IMR-90 (cell line): ENCODE measurements around the gene MOSPD3. TPM values are rescaled to one million over a fixed set of nuclear protein-coding genes. Genes with fewer than 3 reads are reported as not detected.

Experiments used
- ATAC-seq: fragments of 200-7000 bp; cut with Tn5 transposase; 2 replicates; pipeline ENCODE4 v1.9.1; 2020; ENCODE audit warnings: low read depth, mild to moderate bottlenecking, moderate library complexity
- BruUV-seq: library from RNA; stranded (reverse); fragments of 400-500 nt; replicated peaks from 2 replicates; lab custom pipeline; 2021; lab: Mats Ljungman, UMichigan
- CTCF ChIA-PET: fragments of 300-600 bp; formaldehyde crosslinking; extraction: SDS; loops from one replicate; lab custom pipeline; 2021; ENCODE audit warnings: antibody characterized with exemption; lab: Yijun Ruan, JAX
- POLR2A ChIA-PET: fragments of 300-600 bp; sonication (Branson Sonifier 250); formaldehyde crosslinking; loops from one replicate; lab custom pipeline; 2022; ENCODE audit warnings: antibody characterized with exemption; ENCODE audit not compliant: unreplicated experiment; lab: Charles Lee
- DNase-seq: peaks from one replicate; pipeline ENCODE4 v3.0.0; 2013
- H2AFZ ChIP-seq: replicated peaks from 2 replicates; pipeline ENCODE3; 2013; ENCODE audit warnings: low read length, mild to moderate bottlenecking; ENCODE audit not compliant: poor library complexity
- H2AK5ac ChIP-seq: 2 replicates; pipeline ENCODE4 v1.6.1; 2013; ENCODE audit warnings: low read depth, low read length, inconsistent platforms
- H2AK9ac ChIP-seq: replicated peaks from 2 replicates; pipeline ENCODE3; 2013; ENCODE audit warnings: mild to moderate bottlenecking, low read depth, low read length, moderate library complexity; ENCODE audit not compliant: poor library complexity
- H2BK120ac ChIP-seq: 2 replicates; pipeline ENCODE4 v1.6.1; 2013; ENCODE audit warnings: low read depth, low read length, inconsistent platforms
- H2BK15ac ChIP-seq: 3 replicates; pipeline ENCODE4 v1.6.1; 2013; ENCODE audit warnings: low read depth, low read length, inconsistent platforms
- H2BK20ac ChIP-seq: 2 replicates; pipeline ENCODE4 v1.6.1; 2013; ENCODE audit warnings: low read depth, mild to moderate bottlenecking, inconsistent platforms, low read length, moderate library complexity
- H2BK5ac ChIP-seq: 2 replicates; pipeline ENCODE4 v1.6.1; 2013; ENCODE audit warnings: mild to moderate bottlenecking, low read depth, low read length, inconsistent platforms; ENCODE audit not compliant: poor library complexity, severe bottlenecking
- H3K14ac ChIP-seq: replicated peaks from 2 replicates; pipeline ENCODE4 v1.6.1; 2013; ENCODE audit warnings: low read depth, low read length, inconsistent platforms
- H3K18ac ChIP-seq: 2 replicates; pipeline ENCODE4 v1.6.1; 2013; ENCODE audit warnings: low read depth, low read length, control low read depth
- H3K23ac ChIP-seq: 2 replicates; pipeline ENCODE4 v1.6.1; 2013; ENCODE audit warnings: low read depth, low read length, inconsistent platforms
- H3K27ac ChIP-seq: 2 replicates; pipeline ENCODE4 v1.5.1; 2013; ENCODE audit warnings: mild to moderate bottlenecking, control low read depth, low read length; ENCODE audit not compliant: insufficient read depth
- H3K27me3 ChIP-seq: 2 replicates; pipeline ENCODE4 v1.6.1; 2013; ENCODE audit warnings: low read length; ENCODE audit not compliant: control insufficient read depth, insufficient read depth
- H3K36me3 ChIP-seq: 2 replicates; pipeline ENCODE4 v1.6.1; 2013; ENCODE audit warnings: low read length, mixed read lengths; ENCODE audit not compliant: control insufficient read depth, insufficient read depth
- H3K4ac ChIP-seq: 2 replicates; pipeline ENCODE4 v1.6.1; 2013; ENCODE audit warnings: low read depth, low read length, inconsistent platforms
- H3K4me1 ChIP-seq: 2 replicates; pipeline ENCODE4 v1.6.1; 2013; ENCODE audit warnings: low read length, mixed read lengths; ENCODE audit not compliant: control insufficient read depth, insufficient read depth
- H3K4me2 ChIP-seq: 2 replicates; pipeline ENCODE4 v1.6.1; 2013; ENCODE audit warnings: low read depth, mild to moderate bottlenecking, control low read depth, low read length, moderate library complexity
- H3K4me3 ChIP-seq: 2 replicates; pipeline ENCODE4 v1.5.1; 2013; ENCODE audit warnings: low read depth, mild to moderate bottlenecking, control low read depth, low read length, moderate library complexity; ENCODE audit not compliant: insufficient read depth
- H3K56ac ChIP-seq: 2 replicates; pipeline ENCODE4 v1.6.1; 2013; ENCODE audit warnings: low read length, inconsistent platforms; ENCODE audit not compliant: insufficient read depth; ENCODE audit errors: extremely low read depth
- H3K79me1 ChIP-seq, 2 experiments: 2 replicates each; pipeline ENCODE4 v1.6.1; 2013; ENCODE audit warnings: low read length in 2 of 2, inconsistent platforms in 1 of 2, low read depth in 1 of 2
- H3K9ac ChIP-seq: 2 replicates; pipeline ENCODE4 v1.6.1; 2013; ENCODE audit warnings: low read depth, low read length, control low read depth
- H3K9me1 ChIP-seq: 2 replicates; pipeline ENCODE4 v1.6.1; 2013; ENCODE audit warnings: low read length, inconsistent platforms; ENCODE audit not compliant: insufficient read depth
- H3K9me3 ChIP-seq: 2 replicates; pipeline ENCODE4 v1.6.1; 2013; ENCODE audit warnings: low read length; ENCODE audit not compliant: control insufficient read depth, insufficient read depth
- H4K20me1 ChIP-seq: 2 replicates; pipeline ENCODE4 v1.6.1; 2013; ENCODE audit warnings: low read length, inconsistent platforms; ENCODE audit not compliant: insufficient read depth
- H4K5ac ChIP-seq: 2 replicates; pipeline ENCODE4 v1.6.1; 2013; ENCODE audit warnings: mild to moderate bottlenecking, low read depth, low read length, control low read depth
- H4K8ac ChIP-seq, 2 experiments: 2 replicates each; pipeline ENCODE4 v1.6.1; 2013; ENCODE audit warnings: low read depth in 2 of 2, low read length in 2 of 2, control low read depth in 1 of 2, inconsistent platforms in 1 of 2
- H4K91ac ChIP-seq: 2 replicates; pipeline ENCODE4 v1.6.1; 2013; ENCODE audit warnings: low read depth, low read length, inconsistent platforms; ENCODE audit not compliant: insufficient read depth
- BHLHE40 ChIP-seq: fragments of 150-350 bp; IDR thresholded peaks from 2 replicates; pipeline ENCODE4 v1.6.1; 2016; ENCODE audit warnings: mild to moderate bottlenecking, low read depth, low read length
- CEBPB ChIP-seq: IDR thresholded peaks from 2 replicates; pipeline ENCODE4 v1.6.1; 2012; ENCODE audit warnings: low read depth, low read length, improper control_type of control experiment
- CHD1 ChIP-seq: IDR thresholded peaks from 2 replicates; pipeline ENCODE4 v1.6.1; 2012; ENCODE audit warnings: low read depth, low read length, improper control_type of control experiment
- MAZ ChIP-seq: IDR thresholded peaks from 2 replicates; pipeline ENCODE4 v1.6.1; 2012; ENCODE audit warnings: low read depth, mild to moderate bottlenecking, low read length, improper control_type of control experiment, moderate library complexity, borderline replicate concordance
- MXI1 ChIP-seq: IDR thresholded peaks from 2 replicates; pipeline ENCODE4 v1.6.1; 2012; ENCODE audit warnings: low read depth, mild to moderate bottlenecking, low read length, moderate library complexity, borderline replicate concordance
- NFE2L2 ChIP-seq: fragments of 150-350 bp; IDR thresholded peaks from 2 replicates; pipeline ENCODE4 v1.6.1; 2016; ENCODE audit warnings: low read depth, mild to moderate bottlenecking, low read length
- POLR2A ChIP-seq: IDR thresholded peaks from 2 replicates; pipeline ENCODE4 v1.6.1; 2012; ENCODE audit warnings: mild to moderate bottlenecking, low read depth, low read length
- RAD21 ChIP-seq: IDR thresholded peaks from 2 replicates; pipeline ENCODE4 v1.6.1; 2012; ENCODE audit warnings: low read length, improper control_type of control experiment
- SMC3 ChIP-seq: fragments of 150-350 bp; IDR thresholded peaks from 2 replicates; pipeline ENCODE4 v1.6.1; 2016; ENCODE audit warnings: low read depth, mild to moderate bottlenecking, antibody characterized with exemption, low read length, moderate library complexity
- WGBS, 2 experiments: methylation state at CpG; one replicate each; pipeline versions ENCODE4 v1.1.5 to v1.1.7; 2013; ENCODE audit warnings: missing lambda C conversion rate in 2 of 2; ENCODE audit not compliant: insufficient read length in 1 of 2; ENCODE audit errors: extremely low coverage in 2 of 2; 5-methylcytosine and 5-hydroxymethylcytosine counted together
- dilution Hi-C: fragments of 300-500 bp; cut with HindIII; formaldehyde crosslinking; loops from one replicate; pipeline ENCODE4 v1.14.3; 2018; ENCODE audit warnings: low sequenced_read_pairs; ENCODE audit not compliant: unreplicated experiment
- in situ Hi-C: fragments of 300-500 bp; cut with MboI; formaldehyde crosslinking; loops from 3 replicates; pipeline ENCODE4 v1.14.3; 2019; ENCODE audit warnings: low sequenced_read_pairs, inconsistent platforms, mixed read lengths
- intact Hi-C: fragments of 100-400 bp; cut with micrococcal nuclease; formaldehyde crosslinking; loops from 2 replicates; pipeline ENCODE4 v1.10.0; 2022
- polyA plus RNA-seq, 3 experiments: library from polyadenylated mRNA; depleted of rRNA; stranded (reverse); fragments of >200 nt; gene quantifications; 2 replicates each; pipeline ENCODE4 v1.2.3, GENCODE V29; 2012; ENCODE audit warnings: low replicate concordance in 1 of 3
- total RNA-seq: library from RNA; depleted of rRNA; stranded (reverse); fragments of >200 nt; gene quantifications from 2 replicates; pipeline ENCODE4 v1.2.3, GENCODE V29; 2012
- TF ChIP-seq, protein P1 (sequence below): fragments of 150-350 bp; IDR thresholded peaks from 2 replicates; pipeline ENCODE4 v1.6.1; 2017; ENCODE audit warnings: mild to moderate bottlenecking, antibody characterized with exemption, low read length, low read depth
- TF ChIP-seq, protein P2 (sequence below): fragments of 150-350 bp; IDR thresholded peaks from 2 replicates; pipeline ENCODE4 v1.6.1; 2016; ENCODE audit warnings: low read depth, mild to moderate bottlenecking, low read length, moderate library complexity, borderline replicate concordance
- TF ChIP-seq, protein P3 (sequence below): conservative IDR thresholded peaks from 2 replicates; pipeline ENCODE4 v1.5.1; 2012; ENCODE audit warnings: mild to moderate bottlenecking, low read depth, low read length, improper control_type of control experiment

Gene MOSPD3
- total and polyA plus RNA-seq, 2 of the 4 experiments (the other 2 are of a cell fraction) = 2.3 to 30.0 TPM

DNA sequence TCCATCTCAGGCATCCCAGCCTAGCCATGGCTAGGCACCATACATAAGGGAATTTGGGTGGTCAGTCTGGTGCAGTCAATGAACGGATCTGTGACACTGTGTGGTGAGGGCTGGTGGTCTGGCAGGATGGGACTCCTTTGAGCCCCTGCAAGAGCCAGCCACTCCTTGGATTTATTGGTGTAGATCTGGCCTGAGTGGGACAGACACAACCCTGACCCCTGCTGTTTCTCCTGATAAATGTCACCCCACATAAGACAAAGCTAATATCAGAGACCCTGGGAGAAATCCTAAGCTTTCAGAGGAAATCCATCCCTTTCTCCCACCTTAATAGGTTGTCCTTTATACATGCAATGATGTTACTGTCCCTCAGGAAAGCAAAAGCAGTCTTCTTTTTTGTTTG, 23.9 kb upstream of the MOSPD3 start:
- WGBS, 2 experiments = no CpG with 5 or more reads among the region's 1 CpG
- Histone ChIP-seq H2AFZ (no peak overlapping the region), H2BK120ac (no peak overlapping the region), H3K4me3 (no peak overlapping the region), H3K14ac (no peak overlapping the region), H2AK5ac (no peak overlapping the region; the same call in 1 of the 2 replicates), H3K4me1 (peaks cover 12% of the 10 kb centered on the region), H2BK5ac (no peak overlapping the region), H3K36me3 (no peaks in the 10 kb centered on the region; the same call in 1 of the 2 replicates), H3K4me2 (no peak overlapping the region), H3K27me3 (no peaks in the 10 kb centered on the region), H4K8ac (no peak overlapping the region), H3K18ac (no peak overlapping the region), H3K56ac (no peak overlapping the region), H3K4ac (no peak overlapping the region), H4K5ac (no peak overlapping the region), H2BK15ac (no peak overlapping the region), H3K23ac (no peak overlapping the region), H2AK9ac (no peak overlapping the region), H3K27ac (no peak overlapping the region), H3K9me3 (no peaks in the 10 kb centered on the region), H2BK20ac (no peak overlapping the region), H3K9ac (no peak overlapping the region), H4K20me1 (peaks cover 22% of the 10 kb centered on the region), H3K9me1 (no peaks in the 10 kb centered on the region), H3K79me1 (peaks cover 6 to 24% of the 10 kb centered on the region in 2 experiments; a peak in 3 of 4 replicates), H4K91ac (no peak overlapping the region)
- ChIA-PET POLR2A (interaction anchor here (0.5 to 0.6 kb wide), 3 partner anchors 14 to 120 kb away, joined by 5 to 18 read pairs (median 5); partner anchors contain the start of gene PCOLCE), CTCF (interaction anchor here (0.6 to 0.9 kb wide), 3 partner anchors 14 to 31 kb away, joined by 3 to 4 read pairs (median 3); partner anchors contain the start of genes MOSPD3 and PCOLCE)
- intact Hi-C loops (loop anchor here (10.0 kb wide), 1 partner anchor 246 kb away; no protein-coding TSS in a partner anchor), in situ Hi-C loops (loop anchor here (25.0 kb wide), 1 partner anchor 274 kb away; the partner anchor contains the start of genes SLC12A9 and TRIP6), dilution Hi-C loops (no loop called here)
- ATAC-seq (no peak), DNase-seq (peak; percentile 20)
- TF ChIP-seq, protein P1, sequence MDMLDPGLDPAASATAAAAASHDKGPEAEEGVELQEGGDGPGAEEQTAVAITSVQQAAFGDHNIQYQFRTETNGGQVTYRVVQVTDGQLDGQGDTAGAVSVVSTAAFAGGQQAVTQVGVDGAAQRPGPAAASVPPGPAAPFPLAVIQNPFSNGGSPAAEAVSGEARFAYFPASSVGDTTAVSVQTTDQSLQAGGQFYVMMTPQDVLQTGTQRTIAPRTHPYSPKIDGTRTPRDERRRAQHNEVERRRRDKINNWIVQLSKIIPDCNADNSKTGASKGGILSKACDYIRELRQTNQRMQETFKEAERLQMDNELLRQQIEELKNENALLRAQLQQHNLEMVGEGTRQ = no peak
- TF ChIP-seq POLR2A = no peak
- no peak for TF ChIP-seq CEBPB
- TF ChIP-seq MAZ = no peak
- TF ChIP-seq RAD21 = peak; percentile 46
- peak; percentile 26; the same call in 1 of the 2 replicates for TF ChIP-seq SMC3
- TF ChIP-seq, protein P2, sequence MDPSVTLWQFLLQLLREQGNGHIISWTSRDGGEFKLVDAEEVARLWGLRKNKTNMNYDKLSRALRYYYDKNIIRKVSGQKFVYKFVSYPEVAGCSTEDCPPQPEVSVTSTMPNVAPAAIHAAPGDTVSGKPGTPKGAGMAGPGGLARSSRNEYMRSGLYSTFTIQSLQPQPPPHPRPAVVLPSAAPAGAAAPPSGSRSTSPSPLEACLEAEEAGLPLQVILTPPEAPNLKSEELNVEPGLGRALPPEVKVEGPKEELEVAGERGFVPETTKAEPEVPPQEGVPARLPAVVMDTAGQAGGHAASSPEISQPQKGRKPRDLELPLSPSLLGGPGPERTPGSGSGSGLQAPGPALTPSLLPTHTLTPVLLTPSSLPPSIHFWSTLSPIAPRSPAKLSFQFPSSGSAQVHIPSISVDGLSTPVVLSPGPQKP = no peak
- TF ChIP-seq BHLHE40 = no peak
- TF ChIP-seq MXI1 = no peak
- TF ChIP-seq NFE2L2 = no peak
- TF ChIP-seq CHD1 = no peak
- TF ChIP-seq, protein P3, sequence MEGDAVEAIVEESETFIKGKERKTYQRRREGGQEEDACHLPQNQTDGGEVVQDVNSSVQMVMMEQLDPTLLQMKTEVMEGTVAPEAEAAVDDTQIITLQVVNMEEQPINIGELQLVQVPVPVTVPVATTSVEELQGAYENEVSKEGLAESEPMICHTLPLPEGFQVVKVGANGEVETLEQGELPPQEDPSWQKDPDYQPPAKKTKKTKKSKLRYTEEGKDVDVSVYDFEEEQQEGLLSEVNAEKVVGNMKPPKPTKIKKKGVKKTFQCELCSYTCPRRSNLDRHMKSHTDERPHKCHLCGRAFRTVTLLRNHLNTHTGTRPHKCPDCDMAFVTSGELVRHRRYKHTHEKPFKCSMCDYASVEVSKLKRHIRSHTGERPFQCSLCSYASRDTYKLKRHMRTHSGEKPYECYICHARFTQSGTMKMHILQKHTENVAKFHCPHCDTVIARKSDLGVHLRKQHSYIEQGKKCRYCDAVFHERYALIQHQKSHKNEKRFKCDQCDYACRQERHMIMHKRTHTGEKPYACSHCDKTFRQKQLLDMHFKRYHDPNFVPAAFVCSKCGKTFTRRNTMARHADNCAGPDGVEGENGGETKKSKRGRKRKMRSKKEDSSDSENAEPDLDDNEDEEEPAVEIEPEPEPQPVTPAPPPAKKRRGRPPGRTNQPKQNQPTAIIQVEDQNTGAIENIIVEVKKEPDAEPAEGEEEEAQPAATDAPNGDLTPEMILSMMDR = peak; percentile 43
- BruUV-seq = no TSS peak
